ENCODE measurements around the gene TRIM50.
"Not testable (repeated sequence)": the region's sequence is repeated elsewhere in the genome, so short reads cannot be mapped to it uniquely, and the experiment has no call there.

TRIM50 gene

GRCh38 chr7:73327922-73328321 is at the start of gene TRIM50, which contains the start of gene FKBP6:
TSS of gene TRIM50 (minus strand) at chr7:73328082. CDS start at chr7:73324787, 3,295 bp downstream.
TSS of gene FKBP6 (plus strand) at chr7:73328161. CDS start at chr7:73328429, 268 bp downstream.
- not testable (repeated sequence) for DNase-seq (ENCODE audit: low read depth)

- DNase-seq (ENCODE audit: low read depth) = no peak
Measured at GRCh38 chr7:73376671-73377412, 49.0 kb upstream of the TRIM50 start.

DNA sequence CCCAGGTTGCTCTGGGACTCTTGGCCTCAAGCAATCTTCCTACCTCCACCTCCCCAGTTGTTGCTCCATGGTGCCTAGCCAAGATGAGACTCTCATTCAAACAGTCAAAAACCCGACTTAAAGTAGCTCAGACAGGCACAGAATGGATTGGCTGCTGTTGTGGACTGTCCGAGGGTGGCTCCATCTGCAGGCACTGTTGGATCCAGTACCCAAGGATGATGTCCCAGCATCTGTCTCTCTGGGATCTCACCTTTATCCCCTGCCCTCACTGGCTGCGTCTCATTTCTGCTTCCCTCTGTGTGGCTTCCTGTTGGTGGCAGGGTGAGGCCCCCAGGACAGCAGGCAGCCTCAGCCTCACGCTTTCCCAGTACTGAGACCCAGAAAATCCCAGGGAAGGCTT is 48.4 kb upstream of the TRIM50 start:
- DNase-seq (ENCODE audit: low read depth) = not testable (repeated sequence)

DNA sequence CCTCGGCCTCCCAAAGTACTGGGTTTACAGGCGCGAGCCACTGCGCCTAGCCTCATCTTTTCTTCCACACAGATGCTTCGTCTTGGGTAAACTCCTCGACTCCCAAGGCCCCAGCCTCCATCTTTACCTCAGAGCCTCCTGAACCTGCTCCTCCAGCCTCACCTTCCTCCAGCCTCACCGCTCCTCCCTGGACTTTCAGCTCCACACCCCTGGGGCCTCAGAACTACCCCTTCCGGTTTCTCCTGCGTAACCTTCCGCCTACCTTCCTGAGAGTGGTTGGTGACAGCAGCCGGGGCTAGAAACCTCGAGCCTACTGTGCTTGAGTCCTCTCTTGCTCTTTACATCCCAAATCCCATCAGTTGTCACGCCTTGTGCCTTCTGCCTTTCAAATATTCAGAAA is 45.9 kb upstream of the TRIM50 start:
- DNase-seq (ENCODE audit: low read depth) = no peak

DNA sequence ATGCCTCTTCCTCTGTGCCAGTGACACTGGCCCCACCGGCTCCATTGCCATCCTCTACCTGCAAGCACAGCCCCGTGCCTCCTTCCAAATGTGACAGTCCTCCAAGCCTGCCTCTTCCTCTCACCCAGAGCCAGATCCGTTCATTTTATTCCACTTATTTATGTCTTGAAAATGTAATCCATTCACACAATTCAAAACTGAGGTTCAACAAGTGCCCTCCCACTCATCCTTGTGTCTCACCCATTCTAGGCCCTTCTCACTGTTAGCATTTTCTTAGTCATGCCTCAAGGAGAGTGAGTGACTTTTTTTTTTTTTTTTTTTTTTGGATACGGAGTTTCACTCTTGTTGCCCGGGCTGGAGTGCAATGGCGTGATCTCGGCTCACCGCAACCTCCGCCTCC is 41.7 kb upstream of the TRIM50 start:
- DNase-seq (ENCODE audit: low read depth) = no peak

DNA sequence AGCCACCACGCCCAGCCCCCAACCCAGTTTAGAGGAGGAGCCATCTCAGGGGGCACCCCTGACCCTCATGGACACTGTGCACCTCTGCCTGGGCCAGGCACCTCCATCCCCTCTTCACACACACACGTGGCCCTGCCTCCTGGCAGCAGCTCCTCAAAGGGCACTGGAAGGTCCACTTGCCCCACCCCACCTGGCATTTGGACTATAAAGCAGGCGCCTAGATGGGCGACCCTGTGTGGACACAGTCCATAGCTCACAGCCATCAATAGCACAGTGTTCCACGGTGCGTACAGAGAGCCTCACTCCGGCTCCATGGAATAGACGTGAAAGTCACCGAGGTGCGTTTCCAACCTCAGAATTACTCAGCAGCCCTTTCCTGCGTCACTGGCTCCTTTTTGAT is 41.1 kb upstream of the TRIM50 start:
- DNase-seq (ENCODE audit: low read depth) = no peak

GRCh38 chr7:73366990-73367389 is 39.1 kb upstream of the TRIM50 start:
- DNase-seq (ENCODE audit: low read depth) = no peak

- no peak for DNase-seq (ENCODE audit: low read depth)
Measured at GRCh38 chr7:73366127-73366526, 38.2 kb upstream of the TRIM50 start.

GRCh38 chr7:73364006-73364728 is 36.3 kb upstream of the TRIM50 start:
- no peak for DNase-seq (ENCODE audit: low read depth)

DNA sequence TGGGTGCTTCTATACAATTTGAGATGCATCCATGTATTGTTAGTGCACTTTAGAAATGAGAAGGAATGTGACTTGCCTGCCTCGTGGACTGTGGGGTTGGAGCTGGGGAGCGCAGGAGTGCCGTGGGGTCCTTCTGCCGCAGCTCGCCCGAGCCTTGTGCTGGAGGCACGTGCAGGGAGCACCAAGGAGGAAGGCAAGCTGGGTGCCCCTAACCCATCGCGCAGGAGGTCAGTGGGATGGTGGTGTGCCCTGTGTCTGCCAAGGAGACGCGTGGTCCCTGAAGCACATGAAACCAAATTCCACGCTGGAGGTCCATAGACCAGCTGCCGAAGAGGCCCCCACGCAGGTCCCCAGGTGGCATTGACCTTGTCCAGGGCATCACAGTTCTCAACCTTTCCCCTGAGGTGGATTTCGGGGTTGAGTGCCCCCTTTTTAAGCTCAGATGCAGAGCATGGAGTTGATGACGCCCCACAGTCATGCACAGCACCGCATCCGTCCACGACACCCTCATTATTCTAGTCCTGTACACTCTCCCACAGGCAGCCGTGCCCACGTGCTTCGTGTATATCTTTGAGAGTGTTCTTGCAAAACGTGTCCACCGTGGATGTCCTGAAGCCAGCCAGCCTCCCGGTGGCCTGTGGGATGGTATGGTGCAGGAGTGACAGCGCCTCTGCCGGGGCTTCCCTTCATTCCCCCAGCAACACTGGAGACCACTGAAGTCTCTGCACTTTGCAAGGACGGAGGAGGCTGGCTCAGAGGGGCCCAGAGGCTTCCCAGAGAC is 35.5 kb upstream of the TRIM50 start:
- DNase-seq (ENCODE audit: low read depth) = no peak

DNA sequence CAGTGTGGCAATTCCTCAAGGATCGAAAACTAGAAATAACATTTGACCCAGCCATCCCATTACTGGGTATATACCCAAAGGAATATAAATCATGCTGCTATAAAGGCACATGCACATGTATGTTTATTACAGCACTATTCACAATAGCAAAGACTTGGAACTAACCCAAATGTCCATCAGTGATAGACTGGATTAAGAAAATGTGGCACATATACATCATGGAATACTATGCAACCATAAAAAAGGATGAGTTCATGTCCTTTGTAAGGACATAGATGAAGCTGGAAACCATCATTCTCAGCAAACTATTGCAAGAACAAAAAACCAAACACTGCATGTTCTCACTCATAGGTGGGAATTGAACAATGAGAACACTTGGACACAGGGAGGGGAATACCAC is 32.7 kb upstream of the TRIM50 start:
- DNase-seq (ENCODE audit: low read depth) = not testable (repeated sequence)

- DNase-seq (ENCODE audit: low read depth) = no peak
Measured at GRCh38 chr7:73359746-73360375, 32.0 kb upstream of the TRIM50 start.

- DNase-seq (ENCODE audit: low read depth) = no peak
Measured at GRCh38 chr7:73359306-73359705, 31.4 kb upstream of the TRIM50 start.

DNA sequence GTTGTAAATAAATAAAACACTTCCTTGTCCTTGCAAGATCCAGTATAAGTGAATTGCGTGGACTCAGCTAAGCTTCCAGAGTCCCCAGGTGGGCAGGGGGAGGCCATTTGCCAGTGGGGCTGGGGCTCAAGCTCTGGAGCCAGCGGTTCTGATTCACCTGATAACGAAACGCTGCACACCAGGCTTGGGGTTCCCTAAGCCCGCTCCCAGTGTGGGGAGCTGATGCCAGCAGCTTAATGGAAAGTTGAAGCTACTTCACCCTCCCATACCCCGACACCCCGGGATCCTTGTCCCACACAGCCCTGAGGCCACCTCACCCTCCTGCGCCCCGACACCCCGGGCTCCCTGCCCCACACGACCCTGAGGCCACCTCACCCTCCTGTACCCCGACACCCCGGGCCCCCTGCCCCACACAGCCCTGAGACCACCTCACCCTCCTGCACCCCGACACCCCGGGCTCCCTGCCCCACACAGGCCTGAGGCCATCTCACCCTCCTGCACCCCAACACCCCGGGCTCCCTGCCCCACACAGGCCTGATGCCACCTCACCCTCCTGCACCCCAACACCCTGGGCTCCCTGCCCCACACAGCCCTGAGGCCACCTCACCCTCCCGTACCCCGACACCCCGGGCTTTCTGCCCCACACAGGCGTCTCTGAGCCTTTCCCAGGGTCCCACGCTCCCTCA is 30.9 kb upstream of the TRIM50 start:
- no peak for DNase-seq (ENCODE audit: low read depth)

DNA sequence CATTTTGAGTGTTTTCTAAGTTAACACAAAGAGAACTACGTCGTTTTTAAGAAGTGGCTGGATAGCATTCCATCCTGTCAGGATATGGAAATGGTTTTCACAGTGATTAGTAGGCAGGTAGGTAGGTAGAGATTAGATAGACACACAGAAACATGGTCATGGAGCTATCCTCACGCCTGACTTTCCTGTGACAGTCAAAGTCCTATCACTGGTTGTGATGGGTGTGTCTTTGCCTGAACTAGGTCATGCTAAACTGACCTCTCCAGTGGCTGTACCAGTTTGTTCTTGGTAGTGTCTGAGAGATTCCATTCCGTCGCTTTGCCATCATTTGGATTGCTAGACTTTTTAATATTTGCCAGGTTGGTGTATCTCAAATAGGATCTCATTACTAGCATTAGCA is 28.3 kb upstream of the TRIM50 start:
- no peak for DNase-seq (ENCODE audit: low read depth)

DNA sequence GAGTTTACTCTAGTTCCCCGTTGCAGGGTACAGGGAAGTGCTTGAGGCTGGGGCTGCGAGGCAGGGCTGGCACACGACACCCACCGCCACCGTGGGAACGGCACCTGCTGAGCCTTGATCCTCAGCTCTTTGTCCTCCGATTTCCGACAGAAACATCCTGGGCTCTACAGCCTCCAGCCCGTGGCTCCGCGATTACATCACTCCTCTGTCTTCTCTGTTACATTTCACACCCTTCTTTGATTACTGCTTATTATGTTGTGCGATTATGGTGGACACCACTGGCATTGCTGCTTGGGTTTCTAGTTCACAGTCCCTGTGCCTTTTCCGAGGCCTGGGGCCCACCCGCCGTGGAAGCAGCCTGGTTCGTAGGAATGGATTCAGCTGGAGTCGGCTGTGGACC is 26.9 kb upstream of the TRIM50 start:
- no peak for DNase-seq (ENCODE audit: low read depth)

DNA sequence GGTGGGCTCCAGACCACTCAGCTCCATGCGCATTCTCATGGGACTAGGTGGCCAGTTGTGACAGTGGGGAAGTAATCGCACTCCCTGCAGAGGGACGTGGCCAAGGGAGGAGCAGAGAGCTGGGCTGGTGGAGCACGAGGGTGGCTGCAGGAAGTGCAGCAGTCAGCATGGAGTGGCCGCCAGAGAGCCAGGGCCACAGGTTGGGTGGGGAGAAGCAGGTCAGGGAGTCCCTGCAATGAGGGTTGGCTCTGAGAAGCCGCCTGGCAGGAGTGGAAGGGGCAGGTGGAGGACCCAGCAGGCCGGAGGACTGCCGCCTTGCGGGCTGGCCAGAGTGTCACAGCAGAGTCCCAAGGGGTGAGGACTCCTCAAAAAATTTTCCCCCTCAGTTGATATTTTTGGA is 26.3 kb upstream of the TRIM50 start:
- no peak for DNase-seq (ENCODE audit: low read depth)

DNA sequence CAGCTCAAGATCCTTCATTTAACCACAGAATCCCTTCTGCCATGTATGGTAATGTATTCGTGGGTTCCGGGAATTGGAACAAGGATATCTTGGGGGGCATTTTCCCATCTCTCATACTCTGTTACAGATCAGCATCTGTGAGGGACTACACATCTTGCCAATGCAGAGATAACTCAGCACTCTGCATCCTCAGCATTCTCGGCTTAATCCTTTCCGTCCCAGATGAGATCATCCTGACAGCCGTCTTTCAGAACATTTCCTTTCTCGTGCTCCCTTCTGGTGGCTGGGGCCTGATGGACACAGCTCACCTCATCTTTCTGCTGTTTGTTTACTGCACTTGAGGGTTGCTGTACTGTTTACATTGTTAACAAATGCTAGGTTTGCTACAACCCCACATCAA is 25.4 kb upstream of the TRIM50 start:
- peak; percentile 62 for DNase-seq (ENCODE audit: low read depth)

GRCh38 chr7:73352784-73353183 is 24.9 kb upstream of the TRIM50 start:
- no peak for DNase-seq (ENCODE audit: low read depth)

GRCh38 chr7:73351447-73352167 is 23.7 kb upstream of the TRIM50 start:
- DNase-seq (ENCODE audit: low read depth) = no peak

Data from amniotic epithelial cell (primary cell).